ES-I3 (cell line): ENCODE data around the gene MAN2A2.
"Not testable (repeated sequence)": the region's sequence is repeated elsewhere in the genome, so short reads cannot be mapped to it uniquely, and the experiment has no call there.

Source experiments
- H3K36me3 ChIP-seq: 2 replicates; pipeline ENCODE4 v1.6.1; 2013; ENCODE audit warnings: mild to moderate bottlenecking, low read length, control low read depth, moderate library complexity; ENCODE audit not compliant: insufficient read depth
- H3K4me1 ChIP-seq: 2 replicates; pipeline ENCODE4 v1.6.1; 2013; ENCODE audit warnings: mild to moderate bottlenecking, control low read depth, low read length; ENCODE audit not compliant: insufficient read depth
- H3K9ac ChIP-seq: 2 replicates; pipeline ENCODE4 v1.6.1; 2013; ENCODE audit warnings: low read depth, mild to moderate bottlenecking, low read length, moderate library complexity
- H3K9me3 ChIP-seq: 2 replicates; pipeline ENCODE4 v1.6.1; 2013; ENCODE audit warnings: mild to moderate bottlenecking, low read length, moderate library complexity; ENCODE audit not compliant: control insufficient read depth, insufficient read depth

MAN2A2 gene

GRCh38 chr15:90911906-90912769 is 9.0 kb downstream of the MAN2A2 start:
- Histone ChIP-seq H3K36me3 (no peaks in the 10 kb centered on the region; the same call in 1 of the 2 replicates), H3K9ac (no peak overlapping the region), H3K4me1 (peaks cover 9% of the 10 kb centered on the region; the same call in 1 of the 2 replicates), H3K9me3 (no peaks in the 10 kb centered on the region)

GRCh38 chr15:90912770-90913075 is 9.6 kb downstream of the MAN2A2 start:
- H3K9me3 ChIP-seq = no peaks in the 10 kb centered on the region
- H3K9ac ChIP-seq = no peak overlapping the region
- peaks cover 9% of the 10 kb centered on the region; the same call in 1 of the 2 replicates for H3K4me1 ChIP-seq
- H3K36me3 ChIP-seq = no peaks in the 10 kb centered on the region; the same call in 1 of the 2 replicates

- H3K4me1 ChIP-seq = peaks cover 9% of the 10 kb centered on the region; the same call in 1 of the 2 replicates
- H3K9me3 ChIP-seq = no peaks in the 10 kb centered on the region
- H3K36me3 ChIP-seq = 0 out of 2 replicates have a peak, but pooled peaks cover under 1% of the 10 kb centered on the region
- no peak overlapping the region for H3K9ac ChIP-seq
Measured at GRCh38 chr15:90913398-90913944, 10.4 kb downstream of the MAN2A2 start.

- Histone ChIP-seq H3K9me3 (no peaks in the 10 kb centered on the region), H3K4me1 (peaks cover 9% of the 10 kb centered on the region; the same call in 1 of the 2 replicates), H3K9ac (no peak overlapping the region), H3K36me3 (peaks cover 6% of the 10 kb centered on the region; the same call in 1 of the 2 replicates)
Measured at GRCh38 chr15:90914305-90915080, 11.4 kb downstream of the MAN2A2 start.

- Histone ChIP-seq H3K9ac (no peak overlapping the region), H3K9me3 (no peaks in the 10 kb centered on the region), H3K36me3 (peaks cover 6% of the 10 kb centered on the region; the same call in 1 of the 2 replicates), H3K4me1 (peaks cover 9% of the 10 kb centered on the region; the same call in 1 of the 2 replicates)
Measured at GRCh38 chr15:90915216-90915807, 12.2 kb downstream of the MAN2A2 start.

- Histone ChIP-seq H3K9ac (no peak overlapping the region), H3K4me1 (peaks cover 9% of the 10 kb centered on the region; the same call in 1 of the 2 replicates), H3K36me3 (peaks cover 6% of the 10 kb centered on the region; the same call in 1 of the 2 replicates)
Measured at GRCh38 chr15:90915808-90916440, 12.8 kb downstream of the MAN2A2 start.

GRCh38 chr15:90916461-90916860 is 13.4 kb downstream of the MAN2A2 start:
- H3K9ac ChIP-seq = no peak overlapping the region
- H3K9me3 ChIP-seq = no peaks in the 10 kb centered on the region
- H3K4me1 ChIP-seq = peaks cover 9% of the 10 kb centered on the region; the same call in 1 of the 2 replicates
- peaks cover 6% of the 10 kb centered on the region; the same call in 1 of the 2 replicates for H3K36me3 ChIP-seq

More at GRCh38 chr15:90915808-90916440, 12.8 kb downstream of the MAN2A2 start:
- no peaks in the 10 kb centered on the region for H3K9me3 ChIP-seq

GRCh38 chr15:90917569-90917968 is 14.5 kb downstream of the MAN2A2 start:
- Histone ChIP-seq H3K9me3 (no peaks in the 10 kb centered on the region), H3K9ac (no peak overlapping the region), H3K4me1 (peaks cover 9% of the 10 kb centered on the region; the same call in 1 of the 2 replicates), H3K36me3 (peaks cover 6% of the 10 kb centered on the region; the same call in 1 of the 2 replicates)

- peaks cover 9% of the 10 kb centered on the region; the same call in 1 of the 2 replicates for H3K4me1 ChIP-seq
- H3K9ac ChIP-seq = no peak overlapping the region
- peaks cover 6% of the 10 kb centered on the region; the same call in 1 of the 2 replicates for H3K36me3 ChIP-seq
- H3K9me3 ChIP-seq = no peaks in the 10 kb centered on the region
Measured at GRCh38 chr15:90918034-90918788, 15.1 kb downstream of the MAN2A2 start.

GRCh38 chr15:90918835-90919234 is 15.7 kb downstream of the MAN2A2 start:
- peaks cover 9% of the 10 kb centered on the region; the same call in 1 of the 2 replicates for H3K4me1 ChIP-seq
- peaks cover 6% of the 10 kb centered on the region; the same call in 1 of the 2 replicates for H3K36me3 ChIP-seq
- H3K9ac ChIP-seq = no peak overlapping the region

GRCh38 chr15:90921887-90922286 is 18.8 kb downstream of the MAN2A2 start:
- no peak overlapping the region for H3K9ac ChIP-seq
- H3K4me1 ChIP-seq = no peaks in the 10 kb centered on the region
- H3K36me3 ChIP-seq = peaks cover 6% of the 10 kb centered on the region; the same call in 1 of the 2 replicates
- no peaks in the 10 kb centered on the region for H3K9me3 ChIP-seq

More at GRCh38 chr15:90918835-90919234, 15.7 kb downstream of the MAN2A2 start:
- H3K9me3 ChIP-seq = no peaks in the 10 kb centered on the region

GRCh38 chr15:90922712-90923322 is 19.7 kb downstream of the MAN2A2 start:
- not testable (repeated sequence) for H3K4me1 ChIP-seq, H3K36me3 ChIP-seq, H3K9ac ChIP-seq, H3K9me3 ChIP-seq
